PC-3 (cell line): Measurements from ENCODE around the gene SELPLG.

Source experiments
- EZH2 ChIP-seq: fragments of 300-600 bp; sonication (generic); IDR thresholded peaks from one replicate; pipeline ENCODE4 v1.6.1; 2017; ENCODE audit warnings: antibody characterized with exemption, mild to moderate bottlenecking, low read length; ENCODE audit not compliant: unreplicated experiment
- EZH2phosphoT487 ChIP-seq: fragments of 300-600 bp; sonication (generic); IDR thresholded peaks from 2 replicates; pipeline ENCODE4 v1.6.1; 2018; ENCODE audit warnings: mild to moderate bottlenecking, antibody characterized with exemption, low read length, borderline replicate concordance
- TF ChIP-seq, protein P1 (sequence below): fragments of 300-600 bp; sonication (generic); conservative IDR thresholded peaks from 2 replicates; pipeline ENCODE4 v1.5.1; 2017; ENCODE audit warnings: antibody characterized with exemption, low read depth, mild to moderate bottlenecking, low read length

- TF ChIP-seq, protein P1, sequence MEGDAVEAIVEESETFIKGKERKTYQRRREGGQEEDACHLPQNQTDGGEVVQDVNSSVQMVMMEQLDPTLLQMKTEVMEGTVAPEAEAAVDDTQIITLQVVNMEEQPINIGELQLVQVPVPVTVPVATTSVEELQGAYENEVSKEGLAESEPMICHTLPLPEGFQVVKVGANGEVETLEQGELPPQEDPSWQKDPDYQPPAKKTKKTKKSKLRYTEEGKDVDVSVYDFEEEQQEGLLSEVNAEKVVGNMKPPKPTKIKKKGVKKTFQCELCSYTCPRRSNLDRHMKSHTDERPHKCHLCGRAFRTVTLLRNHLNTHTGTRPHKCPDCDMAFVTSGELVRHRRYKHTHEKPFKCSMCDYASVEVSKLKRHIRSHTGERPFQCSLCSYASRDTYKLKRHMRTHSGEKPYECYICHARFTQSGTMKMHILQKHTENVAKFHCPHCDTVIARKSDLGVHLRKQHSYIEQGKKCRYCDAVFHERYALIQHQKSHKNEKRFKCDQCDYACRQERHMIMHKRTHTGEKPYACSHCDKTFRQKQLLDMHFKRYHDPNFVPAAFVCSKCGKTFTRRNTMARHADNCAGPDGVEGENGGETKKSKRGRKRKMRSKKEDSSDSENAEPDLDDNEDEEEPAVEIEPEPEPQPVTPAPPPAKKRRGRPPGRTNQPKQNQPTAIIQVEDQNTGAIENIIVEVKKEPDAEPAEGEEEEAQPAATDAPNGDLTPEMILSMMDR = no peak
- TF ChIP-seq EZH2 = no peak
- TF ChIP-seq EZH2phosphoT487 = no peak
Observed at GRCh38 chr12:108679106-108679681, 45.5 kb upstream of the SELPLG start.
